Loucy (cell line): ENCODE data around the gene TMEM41A.

Experiments
- H2AFZ ChIP-seq: fragments of 200-600 bp; sonication (generic); 2 replicates; pipeline ENCODE4 v1.6.0; 2016; ENCODE audit warnings: antibody characterized with exemption, mild to moderate bottlenecking, low read length, moderate library complexity
- H3F3A ChIP-seq: fragments of 200-600 bp; 2 replicates; pipeline ENCODE4 v1.6.0; 2016; ENCODE audit warnings: antibody characterized with exemption, low read depth, mild to moderate bottlenecking
- H3K27me3 ChIP-seq: fragments of 200-600 bp; sonication (generic); 2 replicates; pipeline ENCODE4 v1.6.1; 2014; ENCODE audit warnings: low read length, mild to moderate bottlenecking; ENCODE audit not compliant: insufficient read depth, poor library complexity, severe bottlenecking
- H3K36me3 ChIP-seq: fragments of 200-600 bp; sonication (generic); 2 replicates; pipeline ENCODE4 v1.6.1; 2016; ENCODE audit warnings: low read length; ENCODE audit not compliant: insufficient read depth
- H3K4me1 ChIP-seq: fragments of 200-600 bp; sonication (generic); 2 replicates; pipeline ENCODE4 v1.5.1; 2014; ENCODE audit warnings: low read length, mild to moderate bottlenecking; ENCODE audit not compliant: insufficient read depth, poor library complexity, severe bottlenecking
- H3K4me2 ChIP-seq: fragments of 200-600 bp; sonication (generic); 2 replicates; pipeline ENCODE4 v1.6.0; 2014; ENCODE audit warnings: antibody characterized with exemption, low read length, low read depth, mild to moderate bottlenecking; ENCODE audit not compliant: poor library complexity, severe bottlenecking
- H3K4me3 ChIP-seq: fragments of 200-600 bp; sonication (generic); 2 replicates; pipeline ENCODE4 v1.5.1; 2014; ENCODE audit warnings: low read length, mild to moderate bottlenecking, mixed read lengths; ENCODE audit not compliant: poor library complexity, severe bottlenecking
- H3K79me2 ChIP-seq: fragments of 200-600 bp; sonication (generic); 2 replicates; pipeline ENCODE4 v1.6.1; 2014; ENCODE audit warnings: low read length; ENCODE audit not compliant: insufficient read depth
- H3K9ac ChIP-seq: fragments of 200-600 bp; sonication (generic); 2 replicates; pipeline ENCODE4 v1.6.0; 2014; ENCODE audit warnings: mild to moderate bottlenecking, low read depth, low read length, moderate library complexity; ENCODE audit not compliant: poor library complexity, severe bottlenecking
- H3K9me2 ChIP-seq: fragments of 200-600 bp; sonication (generic); replicated peaks from 2 replicates; pipeline ENCODE4 v1.6.1; 2016; ENCODE audit warnings: low read depth, low read length, mixed read lengths
- H3K9me3 ChIP-seq: fragments of 200-600 bp; sonication (generic); 2 replicates; pipeline ENCODE4 v1.6.1; 2014; ENCODE audit warnings: mild to moderate bottlenecking, antibody characterized with exemption, low read length, low read depth; ENCODE audit not compliant: insufficient read depth
- H4K20me1 ChIP-seq: fragments of 200-600 bp; sonication (generic); 2 replicates; pipeline ENCODE4 v1.6.0; 2014; ENCODE audit warnings: antibody characterized with exemption, low read length, mild to moderate bottlenecking; ENCODE audit not compliant: insufficient read depth, poor library complexity, severe bottlenecking
- CTCF ChIP-seq: fragments of 200-600 bp; sonication (generic); conservative IDR thresholded peaks from 2 replicates; pipeline ENCODE4 v1.5.1; 2014; ENCODE audit warnings: mild to moderate bottlenecking, antibody characterized with exemption, low read length
- EZH2phosphoT487 ChIP-seq: fragments of 200-600 bp; IDR thresholded peaks from 2 replicates; pipeline ENCODE4 v1.6.1; 2018; ENCODE audit warnings: antibody characterized with exemption, mild to moderate bottlenecking, moderate library complexity, borderline replicate concordance

TMEM41A gene

GRCh38 chr3:185530856-185531255 lies 32.0 kb upstream of the TMEM41A start:
- Histone ChIP-seq H3K79me2 (no peaks in the 10 kb centered on the region), H3K4me3 (no peak overlapping the region), H3K4me2 (no peak overlapping the region), H4K20me1 (no peaks in the 10 kb centered on the region), H3K9me3 (no peaks in the 10 kb centered on the region), H3K9ac (no peak overlapping the region), H3K27me3 (no peaks in the 10 kb centered on the region), H3K9me2 (no peaks in the 10 kb centered on the region), H3F3A (no peaks in the 10 kb centered on the region), H3K4me1 (no peaks in the 10 kb centered on the region), H3K36me3 (no peaks in the 10 kb centered on the region), H2AFZ (no peak overlapping the region)
- TF ChIP-seq EZH2phosphoT487 = no peak
- TF ChIP-seq CTCF = no peak

- no peak overlapping the region for H3K4me2 ChIP-seq
- no peaks in the 10 kb centered on the region for H3K9me2 ChIP-seq
- H2AFZ ChIP-seq = no peak overlapping the region
- no peak for TF ChIP-seq CTCF
- no peak for TF ChIP-seq EZH2phosphoT487
- no peaks in the 10 kb centered on the region for H3K27me3 ChIP-seq
- no peaks in the 10 kb centered on the region for H3K36me3 ChIP-seq
- no peaks in the 10 kb centered on the region for H3K79me2 ChIP-seq
- no peak overlapping the region for H3K4me3 ChIP-seq
- H3F3A ChIP-seq = no peaks in the 10 kb centered on the region
- no peaks in the 10 kb centered on the region for H3K9me3 ChIP-seq
- H4K20me1 ChIP-seq = no peaks in the 10 kb centered on the region
- no peaks in the 10 kb centered on the region for H3K4me1 ChIP-seq
- H3K9ac ChIP-seq = no peak overlapping the region
Observed at GRCh38 chr3:185528532-185528931, 29.7 kb upstream of the TMEM41A start.

- Histone ChIP-seq H3K9me2 (no peaks in the 10 kb centered on the region), H3K4me1 (no peaks in the 10 kb centered on the region), H3K36me3 (no peaks in the 10 kb centered on the region), H3K9ac (no peak overlapping the region), H4K20me1 (no peaks in the 10 kb centered on the region), H3K79me2 (no peaks in the 10 kb centered on the region), H3K4me2 (no peak overlapping the region), H3K9me3 (no peaks in the 10 kb centered on the region), H3K4me3 (no peak overlapping the region), H2AFZ (no peak overlapping the region), H3F3A (no peaks in the 10 kb centered on the region), H3K27me3 (no peaks in the 10 kb centered on the region)
- no peak for TF ChIP-seq CTCF
- TF ChIP-seq EZH2phosphoT487 = no peak
Observed at GRCh38 chr3:185527364-185527763, 28.5 kb upstream of the TMEM41A start.
